Breast epithelium (tissue), 4 donors: Measurements from ENCODE around the gene SHTN1. TPM values are rescaled to one million over a fixed set of nuclear protein-coding genes. Genes with fewer than 3 reads are reported as not detected.

Experiments
- DNase-seq, 2 donors: peaks; one replicate each; pipeline ENCODE4 v3.0.0-alpha.2; 2019; ENCODE audit warnings: low spot score in 2 of 2
- H3K27ac ChIP-seq, 2 donors: fragments of 200-600 bp; sonication (generic) in 1 of 2; one replicate each; pipeline ENCODE4 v1.5.1; 2016 to 2019; ENCODE audit warnings: mild to moderate bottlenecking in 1 of 2
- H3K27me3 ChIP-seq, 2 donors: fragments of 200-600 bp; sonication (generic) in 1 of 2; one replicate each; pipeline versions ENCODE4 v1.5.1 to v1.6.0; 2017 to 2019; ENCODE audit warnings: control low read depth in 1 of 2, mild to moderate bottlenecking in 1 of 2
- H3K36me3 ChIP-seq: fragments of 200-600 bp; one replicate; pipeline ENCODE4 v1.5.1; 2019
- H3K4me1 ChIP-seq, 2 donors: fragments of 200-600 bp; sonication (generic); one replicate each; pipeline ENCODE4 v1.5.1; 2016 to 2019; ENCODE audit warnings: control low read depth in 1 of 2
- H3K4me3 ChIP-seq, 3 donors: fragments of 200-600 bp; sonication (generic); 1 replicate in 2 of 3; 2 replicates in 1 of 3; pipeline ENCODE4 v1.5.1; 2016 to 2019; ENCODE audit warnings: mild to moderate bottlenecking in 3 of 3, moderate library complexity in 2 of 3
- H3K9me3 ChIP-seq, 2 donors: fragments of 200-600 bp; sonication (generic) in 1 of 2; one replicate each; pipeline ENCODE4 v1.5.1; 2016 to 2019; ENCODE audit warnings: control low read depth in 1 of 2
- CTCF ChIP-seq, 3 donors: fragments of 450-650 bp; IDR thresholded peaks; one replicate each; pipeline ENCODE4 v1.5.1; 2016 to 2017; ENCODE audit warnings: antibody characterized with exemption in 3 of 3, mild to moderate bottlenecking in 3 of 3, moderate library complexity in 3 of 3
- POLR2A ChIP-seq: fragments of 450-650 bp; IDR thresholded peaks from one replicate; pipeline ENCODE4 v1.6.1; 2016; ENCODE audit warnings: antibody characterized with exemption, mild to moderate bottlenecking, moderate library complexity
- POLR2AphosphoS5 ChIP-seq, 3 donors: sonication (generic); formaldehyde crosslinking; IDR thresholded peaks; one replicate each; pipeline ENCODE4 v1.6.1; 2017; ENCODE audit warnings: antibody characterized with exemption in 3 of 3
- intact Hi-C: fragments of 100-400 bp; cut with DNase I; formaldehyde crosslinking; loops from one replicate; pipeline ENCODE4 v1.15.1; 2023; ENCODE audit warnings: low total_unique reads
- total RNA-seq, 3 donors: library from RNA; depleted of rRNA; stranded (reverse); fragments of >200 nt; gene quantifications; one replicate each; pipeline ENCODE4 v1.1.0, GENCODE V29; 2016

The SHTN1 gene
- total RNA-seq, 3 donors from 2014 or later = 14.4 to 36.0 (median 17.8) TPM

GRCh38 chr10:116864436-116864835 is 140.6 kb downstream of the SHTN1 start:
- no peaks in the 10 kb centered on the region for H3K4me1 ChIP-seq
- no peaks in the 10 kb centered on the region for H3K36me3 ChIP-seq
- no peaks in the 10 kb centered on the region for H3K27me3 ChIP-seq

GRCh38 chr10:116861796-116862195 is 143.2 kb downstream of the SHTN1 start:
- H3K4me1 ChIP-seq = no peaks in the 10 kb centered on the region
- H3K4me3 ChIP-seq = no peak overlapping the region
- TF ChIP-seq POLR2A (no peak), POLR2AphosphoS5 (IDR thresholded peaks at IDR 0.05) (no peak), CTCF (IDR thresholded peaks at IDR 0.05) (no peak)
- no peaks in the 10 kb centered on the region for H3K9me3 ChIP-seq
- H3K27me3 ChIP-seq = no peaks in the 10 kb centered on the region
- no peak for DNase-seq
- H3K27ac ChIP-seq = no peak overlapping the region
- no peaks in the 10 kb centered on the region for H3K36me3 ChIP-seq
- intact Hi-C loops = no loop called here

More at GRCh38 chr10:116864436-116864835, 140.6 kb downstream of the SHTN1 start:
- TF ChIP-seq POLR2AphosphoS5 (IDR thresholded peaks at IDR 0.05) = no peak
- no peak for TF ChIP-seq CTCF (IDR thresholded peaks at IDR 0.05)
- no peak for TF ChIP-seq POLR2A
- no peak for DNase-seq
- Histone ChIP-seq H3K4me3 (no peak overlapping the region), H3K27ac (no peak overlapping the region), H3K9me3 (no peaks in the 10 kb centered on the region)
- intact Hi-C loops = no loop called here

GRCh38 chr10:116857156-116857555 is 147.8 kb downstream of the SHTN1 start:
- Histone ChIP-seq H3K36me3 (no peaks in the 10 kb centered on the region), H3K4me3 (no peak overlapping the region), H3K27me3 (no peaks in the 10 kb centered on the region), H3K4me1 (no peaks in the 10 kb centered on the region), H3K27ac (no peak overlapping the region), H3K9me3 (no peaks in the 10 kb centered on the region)
- DNase-seq = no peak
- intact Hi-C loops = no loop called here
- no peak for TF ChIP-seq POLR2AphosphoS5 (IDR thresholded peaks at IDR 0.05)

- TF ChIP-seq POLR2AphosphoS5 (IDR thresholded peaks at IDR 0.05) (no peak), CTCF (IDR thresholded peaks at IDR 0.05) (no peak), POLR2A (no peak)
- Histone ChIP-seq H3K27ac (no peak overlapping the region), H3K27me3 (no peaks in the 10 kb centered on the region), H3K9me3 (no peaks in the 10 kb centered on the region), H3K4me1 (no peaks in the 10 kb centered on the region), H3K4me3 (no peak overlapping the region), H3K36me3 (no peaks in the 10 kb centered on the region)
- DNase-seq = no peak
- intact Hi-C loops = no loop called here
Observed at GRCh38 chr10:116853701-116854100, 151.3 kb downstream of the SHTN1 start.

- Histone ChIP-seq H3K27me3 (no peaks in the 10 kb centered on the region), H3K36me3 (no peaks in the 10 kb centered on the region), H3K4me3 (no peak overlapping the region), H3K4me1 (no peaks in the 10 kb centered on the region), H3K9me3 (no peaks in the 10 kb centered on the region), H3K27ac (no peak overlapping the region)
- no peak for DNase-seq
- TF ChIP-seq POLR2A (no peak), POLR2AphosphoS5 (IDR thresholded peaks at IDR 0.05) (no peak)
- intact Hi-C loops = no loop called here
Observed at GRCh38 chr10:116853287-116853686, 151.7 kb downstream of the SHTN1 start.

GRCh38 chr10:116852246-116852645 is 152.7 kb downstream of the SHTN1 start:
- intact Hi-C loops = no loop called here

More at GRCh38 chr10:116852246-116852645, 152.7 kb downstream of the SHTN1 start:
- H3K4me3 ChIP-seq = no peak overlapping the region
- TF ChIP-seq POLR2AphosphoS5 (IDR thresholded peaks at IDR 0.05) (no peak), POLR2A (no peak), CTCF (IDR thresholded peaks at IDR 0.05) (no peak)
- no peak for DNase-seq
- H3K9me3 ChIP-seq = no peaks in the 10 kb centered on the region
- H3K27me3 ChIP-seq = no peaks in the 10 kb centered on the region
- H3K27ac ChIP-seq = no peak overlapping the region
- no peaks in the 10 kb centered on the region for H3K4me1 ChIP-seq
- no peaks in the 10 kb centered on the region for H3K36me3 ChIP-seq
